Gastroesophageal sphincter (tissue), 4 donors: ENCODE measurements around the gene RPL10A. TPM values are rescaled to one million over a fixed set of nuclear protein-coding genes. Genes with fewer than 3 reads are reported as not detected.
"Not testable (repeated sequence)": the region's sequence is repeated elsewhere in the genome, so short reads cannot be mapped to it uniquely, and the experiment has no call there.

ENCODE experiments used
- ATAC-seq: fragments of 150-250 bp; one replicate; pipeline ENCODE4 v1.9.1; 2016; ENCODE audit warnings: mild to moderate bottlenecking, moderate library complexity
- H3K27ac ChIP-seq, 4 donors: fragments of 200-600 bp; sonication (generic) in 3 of 4; 1 replicate in 3 of 4; 2 replicates in 1 of 4; pipeline ENCODE4 v1.5.1; 2016 to 2019
- H3K27me3 ChIP-seq: fragments of 200-600 bp; sonication (generic); one replicate; pipeline ENCODE4 v1.5.1; 2019
- H3K36me3 ChIP-seq, 2 donors: fragments of 200-600 bp; sonication (generic); one replicate each; pipeline ENCODE4 v1.5.1; 2019; ENCODE audit warnings: control low read depth in 1 of 2
- H3K4me1 ChIP-seq, 3 donors: fragments of 200-600 bp; sonication (generic); 1 replicate in 2 of 3; 2 replicates in 1 of 3; pipeline ENCODE4 v1.5.1; 2016 to 2019; ENCODE audit warnings: control low read depth in 2 of 3
- H3K4me3 ChIP-seq, 2 donors: fragments of 200-600 bp; sonication (generic); one replicate each; pipeline ENCODE4 v1.5.1; 2019; ENCODE audit warnings: mild to moderate bottlenecking in 1 of 2, moderate library complexity in 1 of 2
- H3K9me3 ChIP-seq, 3 donors: fragments of 200-600 bp; sonication (generic); one replicate each; pipeline ENCODE4 v1.5.1; 2017 to 2019; ENCODE audit warnings: control low read depth in 2 of 3
- CTCF ChIP-seq, 4 experiments: fragments of 200-600 bp in 2 of 4; fragments of 450-650 bp in 2 of 4; sonication (generic) in 1 of 4; IDR thresholded peaks; one replicate each; pipeline ENCODE4 v1.5.1; 2017 to 2019; ENCODE audit warnings: antibody characterized with exemption in 4 of 4, mild to moderate bottlenecking in 2 of 4, moderate library complexity in 2 of 4
- EP300 ChIP-seq: sonication (generic); formaldehyde crosslinking; IDR thresholded peaks from one replicate; pipeline ENCODE4 v1.6.1; 2017; ENCODE audit warnings: antibody characterized with exemption, mild to moderate bottlenecking
- POLR2A ChIP-seq, 2 donors: fragments of 450-650 bp; IDR thresholded peaks; one replicate each; pipeline ENCODE4 v1.6.1; 2017; ENCODE audit warnings: antibody characterized with exemption in 2 of 2, mild to moderate bottlenecking in 2 of 2, moderate library complexity in 1 of 2
- POLR2AphosphoS5 ChIP-seq: sonication (generic); formaldehyde crosslinking; IDR thresholded peaks from one replicate; pipeline ENCODE4 v1.6.1; 2017; ENCODE audit warnings: antibody characterized with exemption
- WGBS, 2 donors: methylation state at CpG; one replicate each; pipeline ENCODE4 v1.1.5; 2018; ENCODE audit warnings: low coverage in 1 of 2; 5-methylcytosine and 5-hydroxymethylcytosine counted together
- total RNA-seq, 4 donors: library from RNA; depleted of rRNA; stranded (reverse); fragments of >200 nt; gene quantifications; one replicate each; pipeline ENCODE4 v1.1.0, GENCODE V29; 2016

The RPL10A gene
- total RNA-seq, 4 donors from 2014 or later = 870 to 1,936 (median 1,411) TPM

- peaks cover 0 to 12% (median 0%) of the 10 kb centered on the region in 3 donors for H3K9me3 ChIP-seq
- TF ChIP-seq POLR2AphosphoS5 (no peak), POLR2A (IDR thresholded peaks at IDR 0.05) (no peak), CTCF (IDR thresholded peaks at IDR 0.05) (no peak), EP300 (no peak)
- WGBS, 2 donors = 76 to 92% methylated on average over 2 of the region's 2 CpGs
- H3K36me3 ChIP-seq = peaks cover 0 to 37% of the 10 kb centered on the region in 2 donors
- no peak overlapping the region for H3K4me3 ChIP-seq
- no peaks in the 10 kb centered on the region for H3K27me3 ChIP-seq
- peaks cover 0 to 8% (median 0%) of the 10 kb centered on the region in 3 donors for H3K4me1 ChIP-seq
- no peak for ATAC-seq
- no peak overlapping the region for H3K27ac ChIP-seq
Observed at GRCh38 chr6:35429463-35429862, 38.7 kb upstream of the RPL10A start.

- no peak overlapping the region for H3K27ac ChIP-seq
- peaks cover 0 to 9% of the 10 kb centered on the region in 2 donors for H3K36me3 ChIP-seq
- WGBS, 2 donors = 69 to 71% methylated on average over 1 to 3 of the region's 4 CpGs
- peaks cover 0 to 17% (median 0%) of the 10 kb centered on the region in 3 donors for H3K4me1 ChIP-seq
- H3K27me3 ChIP-seq = no peaks in the 10 kb centered on the region
- no peak for ATAC-seq
- H3K4me3 ChIP-seq = no peak overlapping the region
- no peak for TF ChIP-seq POLR2A (IDR thresholded peaks at IDR 0.05)
- peaks cover 0 to 12% (median 0%) of the 10 kb centered on the region in 3 donors for H3K9me3 ChIP-seq
Observed at GRCh38 chr6:35432291-35432690, 35.9 kb upstream of the RPL10A start.

GRCh38 chr6:35432702-35433101 is 35.5 kb upstream of the RPL10A start:
- WGBS, 2 donors = 57 to 65% methylated on average over 3 of the region's 3 CpGs
- peaks cover 0 to 12% (median 0%) of the 10 kb centered on the region in 3 donors for H3K9me3 ChIP-seq
- H3K27me3 ChIP-seq, H3K4me3 ChIP-seq, H3K36me3 ChIP-seq, ATAC-seq, H3K27ac ChIP-seq: not testable (repeated sequence)
- H3K4me1 ChIP-seq = peaks cover 0 to 15% (median 0%) of the 10 kb centered on the region in 3 donors

- whole genome bisulfite sequencing, 2 donors = 78% methylated on average over 10 of the region's 16 CpGs; no CpG with 5 or more reads in 1 of the 2 donors
- Histone ChIP-seq H3K9me3 (no peaks in the 10 kb centered on the region), H3K27me3 (no peaks in the 10 kb centered on the region), H3K4me3 (no peak overlapping the region), H3K36me3 (no peaks in the 10 kb centered on the region), H3K4me1 (peaks cover 0 to 9% (median 0%) of the 10 kb centered on the region in 3 donors), H3K27ac (no peak overlapping the region)
- no peak for ATAC-seq
- TF ChIP-seq POLR2AphosphoS5 = no peak
- TF ChIP-seq EP300 = no peak
- TF ChIP-seq POLR2A (IDR thresholded peaks at IDR 0.05) = no peak
- TF ChIP-seq CTCF (IDR thresholded peaks at IDR 0.05) = no peak
Observed at GRCh38 chr6:35435074-35435837, 32.9 kb upstream of the RPL10A start.

- H3K4me1 ChIP-seq = peaks cover 0 to 9% (median 0%) of the 10 kb centered on the region in 3 donors
- no peaks in the 10 kb centered on the region for H3K27me3 ChIP-seq
- H3K4me3 ChIP-seq = no peak overlapping the region
- no peak for TF ChIP-seq POLR2A (IDR thresholded peaks at IDR 0.05)
- no peak for TF ChIP-seq POLR2AphosphoS5
- no peak for TF ChIP-seq EP300
- TF ChIP-seq CTCF (IDR thresholded peaks at IDR 0.05) = no peak
- H3K27ac ChIP-seq = no peak overlapping the region
- ATAC-seq = no peak
- H3K9me3 ChIP-seq = no peaks in the 10 kb centered on the region
- 88 to 94% methylated on average over 3 to 5 of the region's 8 CpGs for WGBS, 2 donors
- H3K36me3 ChIP-seq = no peaks in the 10 kb centered on the region
Observed at GRCh38 chr6:35436071-35436857, 31.9 kb upstream of the RPL10A start.

- not testable (repeated sequence) for ATAC-seq, H3K27ac ChIP-seq, H3K4me1 ChIP-seq, H3K27me3 ChIP-seq, H3K4me3 ChIP-seq, H3K36me3 ChIP-seq, H3K9me3 ChIP-seq
- WGBS, 2 donors = 84 to 96% methylated on average over 3 to 4 of the region's 7 CpGs
Observed at GRCh38 chr6:35438378-35439065, 29.7 kb upstream of the RPL10A start.
